HEK293T (cell line): ENCODE data around the gene GJD3.

Experiments
- BHLHE40 ChIP-seq: fragments of 450-650 bp; IDR thresholded peaks from 2 replicates; pipeline ENCODE4 v1.6.1; 2016; ENCODE audit warnings: mild to moderate bottlenecking, moderate library complexity, borderline replicate concordance
- CTBP1 ChIP-seq: fragments of 450-650 bp; IDR thresholded peaks from 2 replicates; pipeline ENCODE4 v1.6.1; 2016; ENCODE audit warnings: borderline replicate concordance
- ELF4 ChIP-seq: fragments of 450-650 bp; IDR thresholded peaks from 2 replicates; pipeline ENCODE4 v1.6.1; 2017; ENCODE audit warnings: antibody characterized with exemption
- FOXA1 ChIP-seq: fragments of 450-650 bp; IDR thresholded peaks from 2 replicates; pipeline ENCODE4 v1.6.1; 2016; ENCODE audit warnings: mild to moderate bottlenecking
- FOXK2 ChIP-seq: fragments of 450-650 bp; IDR thresholded peaks from 2 replicates; pipeline ENCODE4 v1.6.1; 2016; ENCODE audit warnings: mild to moderate bottlenecking
- HDGF ChIP-seq: fragments of 450-650 bp; IDR thresholded peaks from 2 replicates; pipeline ENCODE4 v1.6.1; 2017; ENCODE audit warnings: antibody characterized with exemption, borderline replicate concordance
- L3MBTL2 ChIP-seq: fragments of 450-650 bp; conservative IDR thresholded peaks from 2 replicates; pipeline ENCODE4 v1.6.1; 2016; ENCODE audit warnings: mild to moderate bottlenecking
- NFRKB ChIP-seq: fragments of 450-650 bp; IDR thresholded peaks from 2 replicates; pipeline ENCODE4 v1.6.1; 2016; ENCODE audit warnings: mild to moderate bottlenecking, moderate library complexity
- SP1 ChIP-seq: fragments of 450-650 bp; IDR thresholded peaks from 2 replicates; pipeline ENCODE4 v1.6.1; 2017
- TARDBP ChIP-seq: fragments of 450-650 bp; IDR thresholded peaks from 2 replicates; pipeline ENCODE4 v1.6.1; 2016

DNA sequence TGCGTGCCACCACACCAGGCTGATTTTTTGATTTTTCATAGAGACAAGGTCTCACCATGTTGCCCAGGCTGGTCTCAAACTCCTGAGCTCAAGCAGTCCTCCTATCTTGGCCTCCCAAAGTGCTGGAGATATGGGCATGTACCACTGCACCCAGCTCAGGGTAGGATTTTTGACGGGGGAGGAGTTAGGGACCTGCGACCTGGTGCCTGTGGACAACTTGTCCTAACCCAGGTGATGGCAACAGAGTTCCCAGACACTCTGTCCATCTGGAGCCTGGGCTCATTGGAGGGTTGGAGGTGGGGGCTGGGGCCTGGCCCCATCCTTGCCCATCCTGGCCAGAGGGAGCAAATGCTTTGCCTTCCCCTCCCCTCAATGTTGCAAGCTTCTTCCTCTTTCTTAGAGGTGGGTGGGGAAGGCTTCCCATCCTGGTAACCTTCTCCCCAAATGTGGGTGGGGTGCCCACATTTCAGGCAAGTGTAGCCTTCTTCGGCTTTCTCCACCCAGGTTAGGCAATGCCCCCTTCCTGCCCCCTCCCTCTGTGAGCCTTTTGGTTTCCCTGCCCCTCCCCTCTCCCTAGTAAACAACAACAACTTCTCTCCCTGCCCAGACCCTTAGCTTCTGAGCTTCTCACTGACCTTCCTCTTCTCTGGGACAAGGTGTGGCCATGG lies 30.6 kb downstream of the GJD3 start:
- no peak for TF ChIP-seq NFRKB
- no peak for TF ChIP-seq L3MBTL2
- TF ChIP-seq ELF4, result no peak
- no peak for TF ChIP-seq CTBP1
- no peak for TF ChIP-seq TARDBP
- no peak for TF ChIP-seq BHLHE40
- TF ChIP-seq HDGF, result no peak
- TF ChIP-seq FOXK2, result no peak
- no peak for TF ChIP-seq SP1
- TF ChIP-seq FOXA1, result no peak
